ENCODE results near the gene INPP4A. TPM values are rescaled to one million over a fixed set of nuclear protein-coding genes. Genes with fewer than 3 reads are reported as not detected.
"Not testable (repeated sequence)": the region's sequence is repeated elsewhere in the genome, so short reads cannot be mapped to it uniquely, and the experiment has no call there.

Gene INPP4A
- total and polyA plus RNA-seq, 9 of the 15 experiments (the other 6 are each of a cell fraction or from before 2014, with no cell fraction given) = 1.8 to 15.7 (median 8.3) TPM

DNA sequence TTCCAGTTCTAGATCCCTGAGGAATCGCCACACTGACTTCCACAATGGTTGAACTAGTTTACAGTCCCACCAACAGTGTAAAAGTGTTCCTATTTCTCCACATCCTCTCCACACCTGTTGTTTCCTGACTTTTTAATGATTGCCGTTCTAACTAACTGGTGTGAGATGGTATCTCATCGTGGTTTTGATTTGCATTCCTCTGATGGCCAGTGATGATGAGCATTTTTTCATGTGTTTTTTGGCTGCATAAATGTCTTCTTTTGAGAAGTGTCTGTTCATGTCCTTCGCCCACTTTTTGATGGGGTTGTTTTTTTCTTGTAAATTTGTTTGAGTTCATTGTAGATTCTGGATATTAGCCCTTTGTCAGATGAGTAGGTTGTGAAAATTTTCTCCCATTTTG is 150.0 kb downstream of the INPP4A start:
- intact Hi-C loops (cut with micrococcal nuclease); ATAC-seq; H3K4me2 ChIP-seq (ENCODE audit: insufficient read depth, low read length); H3K79me2 ChIP-seq (ENCODE audit: control insufficient read depth, insufficient read depth, low read length); DNase-seq (ENCODE audit: extremely low read depth in 1 of 4, low spot score in 3 of 4); H2AFZ ChIP-seq (ENCODE audit: low read depth, low read length); in situ Hi-C loops (cut with MboI); H3K9me1 ChIP-seq (ENCODE audit: control insufficient read depth, insufficient read depth, low read length); FAIRE-seq; H3K9ac ChIP-seq (ENCODE audit: insufficient read depth in 1 of 2, low read depth in 2 of 2, low read length in 2 of 2); CTCF ChIA-PET (ENCODE audit: low intra/inter-chr PET ratio); H3K4me1 ChIP-seq (replicated peaks in 1 of 2; ENCODE audit: control insufficient read depth in 2 of 2, insufficient read depth in 2 of 2, low read length in 2 of 2); H4K20me1 ChIP-seq (replicated peaks; ENCODE audit: control insufficient read depth, insufficient read depth, low read length); H3K4me3 ChIP-seq; H3K27ac ChIP-seq (ENCODE audit: extremely low read depth, low read depth, low read length); BruUV-seq (replicated peaks); H3K9me3 ChIP-seq (replicated peaks; ENCODE audit: control insufficient read depth, insufficient read depth, low read depth, low read length); H3K27me3 ChIP-seq (ENCODE audit: control insufficient read depth in 2 of 2, insufficient read depth in 2 of 2, low read length in 2 of 2); POLR2A ChIA-PET: not testable (repeated sequence)
- H3K36me3 ChIP-seq (ENCODE audit: control insufficient read depth, insufficient read depth, low read length) = peaks cover 25% of the 10 kb centered on the region; the same call in 2 of the 3 replicates
- TF ChIP-seq, protein P1, sequence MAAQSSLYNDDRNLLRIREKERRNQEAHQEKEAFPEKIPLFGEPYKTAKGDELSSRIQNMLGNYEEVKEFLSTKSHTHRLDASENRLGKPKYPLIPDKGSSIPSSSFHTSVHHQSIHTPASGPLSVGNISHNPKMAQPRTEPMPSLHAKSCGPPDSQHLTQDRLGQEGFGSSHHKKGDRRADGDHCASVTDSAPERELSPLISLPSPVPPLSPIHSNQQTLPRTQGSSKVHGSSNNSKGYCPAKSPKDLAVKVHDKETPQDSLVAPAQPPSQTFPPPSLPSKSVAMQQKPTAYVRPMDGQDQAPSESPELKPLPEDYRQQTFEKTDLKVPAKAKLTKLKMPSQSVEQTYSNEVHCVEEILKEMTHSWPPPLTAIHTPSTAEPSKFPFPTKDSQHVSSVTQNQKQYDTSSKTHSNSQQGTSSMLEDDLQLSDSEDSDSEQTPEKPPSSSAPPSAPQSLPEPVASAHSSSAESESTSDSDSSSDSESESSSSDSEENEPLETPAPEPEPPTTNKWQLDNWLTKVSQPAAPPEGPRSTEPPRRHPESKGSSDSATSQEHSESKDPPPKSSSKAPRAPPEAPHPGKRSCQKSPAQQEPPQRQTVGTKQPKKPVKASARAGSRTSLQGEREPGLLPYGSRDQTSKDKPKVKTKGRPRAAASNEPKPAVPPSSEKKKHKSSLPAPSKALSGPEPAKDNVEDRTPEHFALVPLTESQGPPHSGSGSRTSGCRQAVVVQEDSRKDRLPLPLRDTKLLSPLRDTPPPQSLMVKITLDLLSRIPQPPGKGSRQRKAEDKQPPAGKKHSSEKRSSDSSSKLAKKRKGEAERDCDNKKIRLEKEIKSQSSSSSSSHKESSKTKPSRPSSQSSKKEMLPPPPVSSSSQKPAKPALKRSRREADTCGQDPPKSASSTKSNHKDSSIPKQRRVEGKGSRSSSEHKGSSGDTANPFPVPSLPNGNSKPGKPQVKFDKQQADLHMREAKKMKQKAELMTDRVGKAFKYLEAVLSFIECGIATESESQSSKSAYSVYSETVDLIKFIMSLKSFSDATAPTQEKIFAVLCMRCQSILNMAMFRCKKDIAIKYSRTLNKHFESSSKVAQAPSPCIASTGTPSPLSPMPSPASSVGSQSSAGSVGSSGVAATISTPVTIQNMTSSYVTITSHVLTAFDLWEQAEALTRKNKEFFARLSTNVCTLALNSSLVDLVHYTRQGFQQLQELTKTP (IDR thresholded peaks at IDR 0.05; ENCODE audit: low read depth in 1 of 2, partially characterized antibody in 2 of 2) = peak in 1 of 2 experiments; percentile 98
- 86% methylated on average over 2 of the region's 4 CpGs for WGBS (ENCODE audit: insufficient coverage, low coverage, missing lambda C conversion rate)
